GM18907 (cell line): Measurements from ENCODE around the gene TGFB1.
A peak's percentile ranks its signal among the peaks of the same experiment; 100 is the strongest.
"Not testable (repeated sequence)": the region's sequence is repeated elsewhere in the genome, so short reads cannot be mapped to it uniquely, and the experiment has no call there.

Source experiments
- ATAC-seq: cut with Tn5 transposase; IDR thresholded peaks from one replicate; pipeline ENCODE4 v1.9.1; 2021; ENCODE audit warnings: mild to moderate bottlenecking, moderate library complexity; ENCODE audit not compliant: unreplicated experiment

Gene TGFB1

DNA sequence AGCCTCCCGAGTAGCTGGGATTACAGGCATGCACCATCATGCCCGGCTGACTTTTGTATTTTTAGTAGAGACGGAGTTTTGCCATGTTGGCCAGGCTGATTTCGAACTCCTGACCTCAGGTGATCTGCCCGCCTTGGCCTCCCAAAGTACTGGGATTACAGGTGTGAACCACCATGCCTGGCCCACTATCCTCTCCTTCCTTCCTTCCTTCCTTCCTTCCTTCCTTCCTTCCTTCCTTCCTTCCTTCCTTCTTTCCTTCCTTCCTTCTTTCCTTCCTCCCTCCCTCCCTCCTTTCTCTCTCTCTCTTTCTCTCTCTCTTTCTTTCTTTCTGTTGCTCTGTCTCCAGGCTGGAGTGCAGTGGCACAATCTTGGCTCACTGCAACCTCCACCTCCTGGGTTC lies 17.4 kb upstream of the TGFB1 start:
- not testable (repeated sequence) for ATAC-seq

DNA sequence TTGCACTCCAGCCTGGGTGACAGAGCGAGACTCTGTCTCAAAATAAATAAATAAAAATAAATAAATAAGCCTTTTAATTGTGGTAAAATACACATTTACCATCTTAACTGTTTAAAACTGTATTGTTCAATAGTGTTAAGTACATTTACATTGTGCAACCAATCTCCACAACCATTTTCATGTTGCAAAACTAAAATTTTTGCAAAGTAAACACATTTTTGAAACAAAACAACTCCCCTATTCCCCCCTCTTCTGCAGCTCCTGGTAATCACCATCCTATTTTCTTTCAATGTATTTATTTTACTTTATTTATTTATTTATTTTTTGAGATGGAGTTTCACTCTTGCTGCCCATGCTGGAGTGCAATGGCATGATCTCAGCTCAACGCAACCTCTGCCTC lies 16.0 kb upstream of the TGFB1 start:
- ATAC-seq = no peak

DNA sequence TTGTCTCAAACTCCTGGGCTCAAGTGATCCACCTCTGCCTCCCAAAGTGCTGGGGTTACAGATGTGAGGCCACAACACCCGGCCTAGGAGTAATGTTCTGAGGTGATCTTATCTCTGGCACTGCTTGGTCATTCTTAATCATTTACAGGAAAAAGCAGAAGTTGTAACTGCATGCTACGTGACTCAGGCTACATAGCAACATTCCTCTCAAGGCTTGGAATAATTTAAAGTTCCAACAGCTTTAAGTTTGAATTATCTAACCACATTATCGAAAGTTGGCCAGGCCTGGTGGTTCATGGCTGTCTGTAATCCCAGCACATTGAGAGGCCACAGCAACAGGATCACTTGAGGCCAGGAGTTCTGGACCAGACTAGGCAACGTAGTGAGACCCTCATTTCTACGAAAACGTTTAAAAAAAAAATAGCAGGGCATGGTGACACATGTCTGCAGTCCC lies 14.2 kb upstream of the TGFB1 start:
- ATAC-seq = peak; percentile 34

DNA sequence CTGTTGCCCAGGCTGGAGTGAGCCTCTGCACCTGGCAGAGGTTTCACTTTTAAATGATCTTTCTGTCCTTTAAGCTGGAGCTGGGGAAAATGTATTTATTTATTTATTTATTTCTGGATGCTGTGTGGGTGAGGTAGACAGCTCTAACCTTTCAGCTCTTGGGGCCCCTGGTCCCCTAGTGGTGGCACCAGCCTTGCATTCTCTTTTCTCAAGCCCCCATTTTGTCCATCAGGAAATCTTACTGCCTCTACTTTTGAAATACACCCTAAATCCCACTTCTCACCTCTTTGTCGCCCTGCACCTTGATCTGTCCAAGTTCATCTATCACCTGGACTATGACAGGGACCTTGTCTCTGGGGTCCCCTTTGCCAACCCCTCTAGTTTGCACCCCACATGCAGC lies 12.4 kb upstream of the TGFB1 start:
- ATAC-seq = no peak

DNA sequence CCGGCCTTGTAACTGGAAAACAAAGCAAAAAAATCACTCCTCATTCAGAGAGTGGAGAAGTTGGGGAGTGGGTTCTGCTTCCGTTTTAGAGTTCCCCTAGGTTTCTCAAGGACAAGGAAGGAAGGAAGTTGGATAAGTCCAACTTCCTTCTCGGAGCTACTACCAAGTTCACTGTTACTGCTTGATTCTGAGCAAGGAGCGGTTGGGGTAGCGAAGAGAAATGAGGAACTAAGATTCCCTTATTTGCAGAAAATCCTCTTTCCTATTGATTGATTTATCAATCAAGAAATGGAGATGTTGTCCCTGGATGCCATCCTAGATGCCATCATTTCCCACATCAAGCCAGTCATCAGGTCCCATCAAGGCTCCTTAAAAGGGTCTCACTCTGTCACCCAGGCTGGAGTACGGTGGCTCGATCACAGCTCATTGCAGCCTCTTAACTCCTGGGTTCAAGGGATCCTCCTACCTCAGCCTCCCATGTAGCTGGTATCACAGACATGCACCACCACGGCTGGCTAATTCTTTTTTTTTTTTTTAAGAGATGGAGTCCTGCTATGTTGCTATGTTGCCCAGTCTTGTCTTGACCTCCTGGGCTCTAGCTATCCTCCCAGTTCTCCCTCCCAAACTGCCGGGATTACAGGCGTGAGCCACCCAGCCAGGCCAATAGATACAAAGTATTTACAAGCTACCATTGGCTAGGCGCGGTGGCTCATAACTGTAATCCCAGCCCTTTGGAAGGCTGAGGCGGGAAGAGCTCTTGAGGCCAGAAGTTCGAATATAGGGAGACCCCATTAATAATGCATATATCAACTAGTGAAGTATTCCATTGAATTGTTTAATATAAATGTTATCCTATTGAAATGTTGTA lies 11.0 kb upstream of the TGFB1 start:
- ATAC-seq = no peak

DNA sequence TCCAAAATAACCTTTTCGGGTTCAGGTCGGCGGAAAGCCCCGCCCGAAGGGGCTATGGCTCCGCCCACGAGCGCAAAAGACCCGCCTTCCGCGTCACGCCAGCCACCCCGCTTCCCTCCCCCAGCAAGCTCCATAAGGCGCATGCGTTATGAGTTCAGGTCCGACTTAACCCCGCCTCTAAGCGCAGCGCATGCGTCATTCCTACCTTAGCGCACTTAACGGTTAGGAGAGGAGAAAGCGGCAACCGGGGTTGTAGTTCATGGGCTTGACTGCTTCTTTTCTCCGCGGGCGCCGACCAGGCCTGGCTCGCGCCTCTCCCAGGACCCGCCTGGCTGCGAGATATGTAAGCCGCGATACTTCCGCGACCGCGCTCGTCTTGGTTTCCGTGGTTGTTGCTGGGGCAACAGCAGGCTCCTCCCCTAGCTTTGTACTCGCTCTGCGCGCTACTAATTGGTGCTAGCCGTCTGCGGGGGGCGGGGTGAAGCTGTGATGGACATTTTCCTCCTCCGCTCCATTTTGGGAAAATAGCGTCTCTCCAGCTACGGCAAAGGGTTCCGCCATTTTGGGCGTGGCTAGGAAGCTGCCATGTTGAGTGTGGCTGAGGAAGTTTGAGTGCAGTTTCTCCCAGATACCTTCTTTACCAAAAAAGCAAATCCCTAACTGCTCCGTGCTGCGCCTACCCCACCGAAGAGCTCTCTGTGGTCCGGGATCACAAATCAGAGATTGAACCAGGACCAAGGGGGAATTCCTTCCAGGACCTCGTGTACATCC lies 10.2 kb upstream of the TGFB1 start, which contains the start of gene B9D2:
B9D2 (minus strand) TSS at position 397 of the 771 bp plus-strand sequence. CDS start 630 bp downstream, outside the sequence.
- peak; percentile 82 for ATAC-seq

DNA sequence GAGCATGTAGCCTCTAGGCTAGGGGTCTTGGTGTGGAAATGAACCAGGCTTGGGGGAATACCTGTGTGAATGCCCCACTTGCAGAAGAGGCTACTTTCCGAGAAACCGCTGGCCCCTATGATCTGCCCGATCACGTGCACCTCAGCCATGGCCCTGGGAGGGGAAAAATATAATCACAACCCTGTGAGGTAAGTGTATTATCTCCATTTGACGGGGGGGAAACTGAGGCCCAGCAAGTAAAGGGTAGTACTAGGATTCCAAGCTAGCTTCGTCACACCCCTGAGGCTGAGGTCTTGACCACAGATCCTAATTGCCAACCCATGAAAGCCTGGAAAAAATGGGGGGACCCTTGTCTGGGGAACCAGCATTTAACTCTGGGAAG lies 9.6 kb upstream of the TGFB1 start:
- ATAC-seq = no peak

DNA sequence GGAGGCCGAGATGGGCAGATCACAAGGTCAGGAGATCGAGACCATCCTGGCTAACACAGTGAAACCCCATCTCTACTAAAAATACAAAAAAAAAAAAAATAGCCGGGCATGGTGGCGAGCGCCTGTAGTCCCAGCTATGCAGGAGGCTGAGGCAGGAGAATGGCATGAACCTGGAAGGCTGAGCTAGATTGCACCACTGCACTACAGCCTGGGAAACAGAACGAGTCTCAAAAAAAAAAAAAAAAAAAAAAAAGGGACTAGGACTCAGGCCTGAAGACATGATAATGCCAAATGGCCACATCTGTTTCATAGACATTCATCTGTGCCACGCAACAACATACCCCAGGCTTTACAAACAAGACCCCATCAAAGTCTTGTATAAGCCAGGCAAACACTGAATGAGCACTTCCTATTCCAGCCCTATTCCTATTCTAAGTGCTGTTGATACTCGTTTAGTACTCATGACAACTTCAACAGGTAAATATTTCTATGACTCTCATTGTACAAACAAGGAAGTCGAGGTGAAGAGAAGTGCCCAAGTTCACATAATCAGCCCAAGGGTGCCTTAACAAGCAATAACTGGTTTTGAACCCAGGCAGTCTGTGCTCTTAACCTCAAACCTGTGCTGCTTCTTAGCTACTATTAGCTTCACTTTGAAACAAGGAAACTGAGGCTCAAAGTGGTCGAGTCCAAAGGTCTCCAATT lies 8.6 kb upstream of the TGFB1 start:
- no peak for ATAC-seq

DNA sequence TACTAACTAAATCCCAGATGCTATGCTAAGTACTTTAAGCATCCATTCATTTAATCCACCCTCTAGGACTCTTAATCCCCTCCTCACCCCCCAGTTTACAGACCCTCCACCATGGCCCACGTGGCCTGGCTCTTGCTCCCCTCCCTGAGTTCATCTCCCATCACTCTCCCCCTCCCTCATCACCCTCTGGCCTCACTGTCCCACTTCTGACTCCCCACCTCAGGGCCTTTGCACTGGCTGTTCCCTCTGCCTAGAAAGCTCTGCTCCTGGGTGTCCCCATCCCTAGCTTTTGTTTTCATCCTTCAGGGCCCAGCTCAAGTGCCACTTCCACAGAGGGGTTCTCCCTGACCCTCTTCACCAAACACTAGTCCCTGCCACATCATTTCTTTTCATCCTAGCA lies 6.0 kb upstream of the TGFB1 start:
- no peak for ATAC-seq

DNA sequence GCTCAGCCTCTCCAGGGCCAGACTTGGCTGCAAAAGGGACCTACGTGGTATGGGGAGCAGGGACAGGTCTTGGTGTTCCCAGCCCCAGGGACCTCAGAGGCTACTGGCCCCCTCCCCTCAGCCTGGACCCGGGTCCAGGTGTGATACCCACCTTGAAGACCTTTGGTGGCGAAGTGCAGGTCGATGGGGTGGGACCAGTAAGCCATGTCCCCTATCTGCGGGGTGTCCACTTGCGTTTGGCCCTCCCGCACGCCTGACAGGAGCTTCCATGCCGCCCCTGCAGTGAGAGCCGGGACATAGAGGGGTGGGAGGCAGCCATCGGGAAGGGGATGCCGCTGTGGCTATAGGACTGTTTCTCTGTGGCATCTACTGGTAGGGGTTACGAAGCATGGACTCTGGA lies 4.0 kb upstream of the TGFB1 start:
- no peak for ATAC-seq

DNA sequence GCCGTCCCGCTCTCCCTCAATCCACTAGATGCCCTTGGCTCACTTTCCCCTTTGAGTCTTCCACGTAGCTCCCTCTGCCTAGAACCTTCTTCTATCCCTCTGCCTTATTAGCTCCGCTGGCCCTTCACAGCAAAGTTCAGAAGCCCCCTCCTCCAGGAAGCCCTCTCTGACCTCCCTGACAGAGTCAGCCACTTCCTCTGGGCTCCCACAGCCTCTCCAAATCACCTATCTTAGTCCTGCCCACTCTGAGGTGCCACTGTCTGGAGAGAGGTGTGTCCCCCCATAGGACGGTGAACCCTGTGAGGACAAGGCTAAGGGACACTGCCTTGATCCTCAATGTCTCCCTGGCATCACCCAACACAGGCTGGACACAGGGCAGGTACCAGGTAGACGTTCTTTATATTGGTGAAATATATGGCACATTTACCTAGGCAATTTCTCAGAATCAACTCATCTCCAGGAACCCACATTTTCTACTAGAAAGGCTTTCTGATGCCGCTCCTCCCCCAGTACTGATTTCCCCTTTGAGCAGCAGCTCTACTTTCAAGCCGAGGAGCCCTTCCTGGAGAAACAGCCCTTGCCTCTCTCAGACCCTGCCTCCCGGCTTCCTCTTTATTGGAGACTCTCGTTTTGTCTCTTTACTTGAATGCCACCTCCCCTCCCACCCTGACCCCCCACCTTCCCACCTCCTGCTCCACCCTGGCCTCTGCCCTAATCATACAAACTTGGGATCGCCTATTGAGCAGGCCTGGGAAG lies 3.4 kb upstream of the TGFB1 start:
- ATAC-seq = no peak

DNA sequence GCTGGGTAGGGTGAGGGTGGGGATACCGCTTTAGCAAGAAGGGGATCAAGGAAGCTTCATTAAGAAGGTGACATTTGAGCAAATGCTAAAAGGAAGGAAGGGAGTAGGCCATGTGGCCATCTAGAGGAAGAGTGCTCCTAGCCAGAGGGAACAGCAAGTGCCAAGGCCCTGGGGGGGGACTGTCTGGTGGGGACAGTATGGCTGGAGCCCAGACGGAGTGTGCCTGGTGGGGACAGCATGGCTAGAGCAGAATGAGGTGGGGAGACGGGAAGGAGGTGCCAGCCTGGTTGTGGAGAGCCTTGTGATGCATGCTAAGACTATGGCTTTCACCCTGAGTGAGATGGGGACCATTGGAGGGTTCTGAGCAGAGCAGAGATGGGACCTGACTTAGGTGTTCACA lies 2.1 kb upstream of the TGFB1 start:
- ATAC-seq = no peak

DNA sequence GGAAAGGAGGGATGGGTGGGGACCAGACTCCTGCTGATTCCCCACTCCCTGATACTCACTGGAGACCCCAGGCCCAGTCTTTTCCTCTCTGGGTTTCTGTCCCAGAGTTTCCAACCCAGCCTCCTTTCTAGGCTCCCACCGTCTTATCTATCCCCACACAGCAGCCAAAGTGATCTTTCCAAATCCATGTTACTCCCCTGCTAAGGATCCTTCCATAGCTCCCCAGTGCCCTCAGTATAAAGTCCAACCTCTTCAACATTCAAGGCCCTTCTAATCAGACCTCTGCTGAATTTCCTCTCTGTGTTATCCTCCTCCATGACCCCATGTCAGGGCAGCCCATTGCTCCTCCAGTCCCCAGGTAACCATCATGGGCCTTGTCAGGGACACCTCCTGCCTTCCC lies 1.3 kb upstream of the TGFB1 start:
- ATAC-seq = no peak

DNA sequence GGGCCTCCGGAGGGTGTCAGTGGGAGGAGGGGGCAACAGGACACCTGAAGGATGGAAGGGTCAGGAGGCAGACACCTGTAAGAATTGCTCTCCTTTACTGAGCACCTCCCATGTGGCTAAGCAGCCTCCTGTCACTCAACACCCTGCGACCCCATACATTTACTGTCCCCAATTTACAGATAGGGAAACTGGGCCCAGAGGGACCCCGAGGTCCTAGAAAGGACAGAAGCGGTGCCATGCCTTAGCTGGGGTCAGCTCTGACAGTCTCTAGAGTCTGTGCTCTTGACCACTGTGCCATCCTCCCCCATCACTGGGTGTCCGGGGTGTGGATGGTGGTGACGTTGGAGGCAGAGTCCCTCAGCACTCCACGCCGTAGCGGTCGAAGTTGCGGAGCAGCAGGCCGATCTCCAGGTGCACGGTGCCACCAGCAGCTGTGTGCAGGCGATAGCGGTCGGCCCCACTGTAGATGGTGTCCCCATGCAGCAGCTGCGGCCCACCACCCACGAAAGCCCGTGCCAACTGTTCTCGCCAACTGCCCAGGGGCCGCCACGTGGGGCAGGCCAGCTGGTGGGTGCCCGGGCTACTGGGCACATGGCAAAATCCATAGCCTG lies 726 bp upstream of the TGFB1 start:
- ATAC-seq = no peak

DNA sequence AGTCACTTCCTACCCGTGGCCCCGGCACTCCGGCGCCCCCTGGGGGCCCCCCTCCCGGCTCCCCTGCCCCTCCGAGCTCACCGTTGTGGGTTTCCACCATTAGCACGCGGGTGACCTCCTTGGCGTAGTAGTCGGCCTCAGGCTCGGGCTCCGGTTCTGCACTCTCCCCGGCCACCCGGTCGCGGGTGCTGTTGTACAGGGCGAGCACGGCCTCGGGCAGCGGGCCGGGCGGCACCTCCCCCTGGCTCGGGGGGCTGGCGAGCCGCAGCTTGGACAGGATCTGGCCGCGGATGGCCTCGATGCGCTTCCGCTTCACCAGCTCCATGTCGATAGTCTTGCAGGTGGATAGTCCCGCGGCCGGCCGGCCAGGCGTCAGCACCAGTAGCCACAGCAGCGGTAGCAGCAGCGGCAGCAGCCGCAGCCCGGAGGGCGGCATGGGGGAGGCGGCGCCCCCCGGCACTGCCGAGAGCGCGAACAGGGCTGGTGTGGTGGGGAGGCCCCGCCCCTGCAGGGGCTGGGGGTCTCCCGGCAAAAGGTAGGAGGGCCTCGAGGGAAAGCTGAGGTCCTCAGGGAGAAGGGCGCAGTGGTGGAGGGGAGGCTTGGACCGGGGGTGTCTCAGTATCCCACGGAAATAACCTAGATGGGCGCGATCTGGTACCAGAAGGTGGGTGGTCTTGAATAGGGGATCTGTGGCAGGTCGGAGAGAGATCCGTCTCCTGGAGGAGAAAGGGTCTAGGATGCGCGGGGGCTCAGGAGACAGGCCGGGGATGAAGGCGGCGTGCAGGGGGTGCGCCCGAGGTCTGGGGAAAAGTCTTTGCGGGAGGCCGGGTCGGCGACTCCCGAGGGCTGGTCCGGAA lies 885 bp downstream of the TGFB1 start:
- no peak for ATAC-seq

DNA sequence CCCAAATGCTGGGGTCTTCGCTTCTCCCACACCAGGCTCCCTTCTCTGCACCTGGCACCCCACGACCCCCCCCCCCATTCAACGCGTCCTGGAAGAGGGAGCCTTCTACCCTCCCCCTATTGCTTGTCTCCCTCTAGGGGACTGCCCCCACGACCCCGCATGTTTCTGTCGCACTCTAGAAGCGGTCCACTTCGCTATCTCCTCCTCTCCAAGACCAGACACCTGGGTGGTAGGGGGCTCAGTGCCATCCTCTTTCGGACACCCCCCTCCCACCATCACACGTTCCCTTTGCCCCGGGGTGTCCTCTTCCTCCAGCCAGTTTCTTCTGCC lies 1.5 kb downstream of the TGFB1 start:
- no peak for ATAC-seq

DNA sequence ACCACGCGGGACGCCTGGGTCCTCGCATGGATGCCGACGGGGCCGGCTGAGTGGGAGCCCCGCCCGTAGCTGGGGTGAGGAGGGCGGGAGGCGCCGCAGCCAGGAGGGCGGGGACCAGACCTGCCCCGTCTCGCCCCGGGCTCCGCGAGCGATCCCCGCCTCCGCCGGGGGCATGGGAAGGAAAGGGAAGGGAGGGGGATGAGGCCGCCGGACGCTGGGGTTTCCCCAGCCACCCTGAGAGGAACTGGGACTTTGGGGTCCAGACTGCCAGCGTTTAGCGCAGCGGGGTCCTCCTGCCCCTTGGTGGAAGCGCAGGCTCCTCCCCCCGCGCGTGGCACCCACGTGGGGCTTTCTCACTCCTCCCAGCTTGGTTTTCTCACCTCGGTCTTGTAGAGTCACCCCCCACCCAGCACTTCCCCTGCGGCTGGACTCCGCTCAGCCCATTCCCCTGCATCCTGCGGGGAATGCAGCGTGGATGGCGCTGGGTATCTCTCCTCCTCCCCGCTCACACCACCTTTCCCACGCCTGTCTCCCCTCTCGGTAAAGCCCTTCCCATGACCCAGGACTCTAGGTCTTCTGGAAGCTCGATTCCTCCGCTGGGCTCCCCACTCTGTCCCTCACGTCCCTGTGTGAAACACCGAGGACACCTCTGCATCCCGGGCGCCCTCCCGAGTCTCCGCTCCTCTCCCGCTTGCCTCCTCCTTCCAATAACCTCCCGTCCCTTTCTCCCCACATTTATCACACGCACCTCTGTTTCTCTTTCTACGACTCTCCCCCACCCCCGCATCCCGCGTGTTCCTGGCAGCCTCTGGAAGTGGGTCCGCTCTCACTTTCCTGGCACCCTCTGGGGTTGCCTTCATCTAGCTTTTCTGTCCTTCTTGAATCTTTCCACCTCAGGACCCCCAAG lies 2.1 kb downstream of the TGFB1 start:
- peak; percentile 35 for ATAC-seq

DNA sequence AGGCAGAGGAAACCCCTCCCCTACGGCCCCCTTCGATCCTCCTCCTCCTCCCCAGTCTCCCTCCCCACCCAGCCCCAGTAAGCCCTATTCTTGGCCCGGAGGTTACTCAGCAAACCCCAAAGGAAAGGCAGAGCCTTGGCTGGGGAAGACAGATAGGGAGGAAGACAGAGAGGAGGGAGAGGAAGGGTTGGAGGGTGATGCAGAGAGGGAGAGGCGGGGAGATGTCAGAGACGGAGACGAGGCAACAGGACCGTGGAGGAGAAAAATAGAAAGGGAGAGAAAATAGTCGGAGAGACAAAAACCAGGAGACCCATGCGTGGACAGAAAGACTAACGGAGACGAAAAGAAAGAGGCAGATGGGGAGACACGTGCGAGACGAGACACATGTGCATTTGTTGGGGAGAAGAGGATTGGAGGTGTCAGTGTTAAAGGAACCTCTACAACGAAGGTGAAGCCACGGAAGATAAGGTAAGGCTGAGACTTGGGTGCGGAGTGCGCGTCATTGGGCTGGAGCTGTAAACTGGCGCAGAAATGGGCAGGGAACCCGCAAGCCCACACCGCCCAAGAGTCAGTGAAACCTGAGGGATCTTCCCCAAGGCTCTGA lies 2.9 kb downstream of the TGFB1 start:
- ATAC-seq = no peak
